Stimulated activated memory B cell treated with anti-CD40 and anti-IgM and Interleukin-4, amounts not matched to agents 10 μg/mL and 1 μg/mL and 100 μg/mL, for 72 hours (primary cell): ENCODE results near the gene SIMC1.

Source experiments
- ATAC-seq: fragments of 150-1000 bp; cut with Tn5 transposase; 2 replicates; pipeline ENCODE4 v1.10.0; 2021
- H3K27ac Mint-ChIP-seq: one replicate; pipeline ENCODE4 v1.8.0; 2022; ENCODE audit warnings: mild to moderate bottlenecking, mixed read lengths
- H3K27me3 Mint-ChIP-seq: one replicate; pipeline ENCODE4 v1.8.0; 2022; ENCODE audit warnings: mixed read lengths
- H3K36me3 Mint-ChIP-seq: one replicate; pipeline ENCODE4 v1.8.0; 2022; ENCODE audit warnings: mixed read lengths
- H3K4me1 Mint-ChIP-seq: one replicate; pipeline ENCODE4 v1.8.0; 2022; ENCODE audit warnings: mixed read lengths
- H3K4me3 Mint-ChIP-seq: one replicate; pipeline ENCODE4 v1.8.0; 2022; ENCODE audit warnings: mild to moderate bottlenecking, moderate library complexity, mixed read lengths
- H3K9me3 Mint-ChIP-seq: one replicate; pipeline ENCODE4 v1.8.0; 2022; ENCODE audit warnings: mixed read lengths

SIMC1 gene

GRCh38 chr5:176361437-176362232 is 123.4 kb downstream of the SIMC1 start, which contains the start of gene KIAA1191:
Gene KIAA1191 (minus strand): TSS chr5:176361764. CDS start chr5:176359508, 2,256 bp downstream.
- Mint-ChIP-seq H3K36me3 (peaks cover 14% of the 10 kb centered on the region), H3K27ac (peak within 1 kb of the TSS; percentile 98), H3K27me3 (no peaks in the 10 kb centered on the region), H3K4me1 (peaks cover 44% of the 10 kb centered on the region), H3K4me3 (peak within 1 kb of the TSS; percentile 99), H3K9me3 (no peaks in the 10 kb centered on the region)
- ATAC-seq, result peak; percentile 95

GRCh38 chr5:176362233-176362490 is 123.9 kb downstream of the SIMC1 start:
- Mint-ChIP-seq H3K4me3 (peak overlapping the region; percentile 99), H3K4me1 (peaks cover 45% of the 10 kb centered on the region), H3K9me3 (no peaks in the 10 kb centered on the region), H3K27me3 (no peaks in the 10 kb centered on the region), H3K27ac (peak overlapping the region; percentile 98), H3K36me3 (peaks cover 15% of the 10 kb centered on the region)
- ATAC-seq, result peak; percentile 68

- Mint-ChIP-seq H3K4me1 (peaks cover 35% of the 10 kb centered on the region), H3K27ac (peak overlapping the region; percentile 79), H3K36me3 (peaks cover 14% of the 10 kb centered on the region), H3K4me3 (peak overlapping the region; percentile 83), H3K9me3 (no peaks in the 10 kb centered on the region), H3K27me3 (no peaks in the 10 kb centered on the region)
- ATAC-seq, result no peak
Observed at GRCh38 chr5:176364765-176365350, 126.6 kb downstream of the SIMC1 start.

GRCh38 chr5:176365351-176366231 is 127.4 kb downstream of the SIMC1 start, which contains the start of gene ARL10:
Gene ARL10 (plus strand): TSS chr5:176365487. CDS start chr5:176365564, 77 bp downstream.
- H3K27me3 Mint-ChIP-seq, result no peaks in the 10 kb centered on the region
- H3K4me1 Mint-ChIP-seq, result peaks cover 31% of the 10 kb centered on the region
- peak within 1 kb of the TSS; percentile 83 for H3K4me3 Mint-ChIP-seq
- H3K9me3 Mint-ChIP-seq, result no peaks in the 10 kb centered on the region
- H3K27ac Mint-ChIP-seq, result peak within 1 kb of the TSS; percentile 79
- peak; percentile 70 for ATAC-seq
- peaks cover 19% of the 10 kb centered on the region for H3K36me3 Mint-ChIP-seq

- no peak for ATAC-seq
- H3K27ac Mint-ChIP-seq, result no peak overlapping the region
- H3K36me3 Mint-ChIP-seq, result peaks cover 26% of the 10 kb centered on the region
Observed at GRCh38 chr5:176366232-176366894, 128.1 kb downstream of the SIMC1 start.

GRCh38 chr5:176368726-176369125 is 130.5 kb downstream of the SIMC1 start:
- H3K9me3 Mint-ChIP-seq, result no peaks in the 10 kb centered on the region
- H3K4me1 Mint-ChIP-seq, result peaks cover 11% of the 10 kb centered on the region
- H3K36me3 Mint-ChIP-seq, result peaks cover 27% of the 10 kb centered on the region
- no peak overlapping the region for H3K4me3 Mint-ChIP-seq
- no peaks in the 10 kb centered on the region for H3K27me3 Mint-ChIP-seq
- no peak overlapping the region for H3K27ac Mint-ChIP-seq
- ATAC-seq, result no peak

More at GRCh38 chr5:176366232-176366894, 128.1 kb downstream of the SIMC1 start:
- Mint-ChIP-seq H3K27me3 (no peaks in the 10 kb centered on the region), H3K9me3 (no peaks in the 10 kb centered on the region), H3K4me1 (peaks cover 23% of the 10 kb centered on the region), H3K4me3 (peak overlapping the region; percentile 63)

- no peaks in the 10 kb centered on the region for H3K27me3 Mint-ChIP-seq
- H3K36me3 Mint-ChIP-seq, result peaks cover 30% of the 10 kb centered on the region
- ATAC-seq, result no peak
- H3K4me1 Mint-ChIP-seq, result peaks cover 11% of the 10 kb centered on the region
- H3K27ac Mint-ChIP-seq, result no peak overlapping the region
- H3K9me3 Mint-ChIP-seq, result no peaks in the 10 kb centered on the region
- H3K4me3 Mint-ChIP-seq, result no peak overlapping the region
Observed at GRCh38 chr5:176369934-176370711, 131.9 kb downstream of the SIMC1 start.

- Mint-ChIP-seq H3K27me3 (no peaks in the 10 kb centered on the region), H3K27ac (no peak overlapping the region), H3K4me1 (peaks cover 11% of the 10 kb centered on the region), H3K9me3 (no peaks in the 10 kb centered on the region), H3K4me3 (no peak overlapping the region), H3K36me3 (peaks cover 48% of the 10 kb centered on the region)
- no peak for ATAC-seq
Observed at GRCh38 chr5:176371621-176372539, 133.7 kb downstream of the SIMC1 start.

- no peaks in the 10 kb centered on the region for H3K27me3 Mint-ChIP-seq
- H3K4me1 Mint-ChIP-seq, result no peaks in the 10 kb centered on the region
- peaks cover 34% of the 10 kb centered on the region for H3K36me3 Mint-ChIP-seq
- no peak overlapping the region for H3K4me3 Mint-ChIP-seq
- ATAC-seq, result peak; percentile 80
- no peaks in the 10 kb centered on the region for H3K9me3 Mint-ChIP-seq
- H3K27ac Mint-ChIP-seq, result no peak overlapping the region
Observed at GRCh38 chr5:176373100-176373818, 135.0 kb downstream of the SIMC1 start.

- Mint-ChIP-seq H3K27me3 (no peaks in the 10 kb centered on the region), H3K36me3 (peaks cover 47% of the 10 kb centered on the region), H3K4me1 (peaks cover 15% of the 10 kb centered on the region), H3K9me3 (no peaks in the 10 kb centered on the region), H3K4me3 (no peak overlapping the region), H3K27ac (peak overlapping the region; percentile 22)
- peak; percentile 78 for ATAC-seq
Observed at GRCh38 chr5:176379881-176380280, 141.7 kb downstream of the SIMC1 start.

- no peak for ATAC-seq
- Mint-ChIP-seq H3K27me3 (no peaks in the 10 kb centered on the region), H3K27ac (no peak overlapping the region)
Observed at GRCh38 chr5:176381423-176381822, 143.2 kb downstream of the SIMC1 start.

GRCh38 chr5:176381979-176382378 is 143.8 kb downstream of the SIMC1 start:
- Mint-ChIP-seq H3K4me1 (peaks cover 36% of the 10 kb centered on the region), H3K27me3 (no peaks in the 10 kb centered on the region), H3K9me3 (no peaks in the 10 kb centered on the region), H3K4me3 (no peak overlapping the region), H3K36me3 (peaks cover 48% of the 10 kb centered on the region), H3K27ac (no peak overlapping the region)
- ATAC-seq, result no peak

More at GRCh38 chr5:176381423-176381822, 143.2 kb downstream of the SIMC1 start:
- no peak overlapping the region for H3K4me3 Mint-ChIP-seq
- H3K4me1 Mint-ChIP-seq, result peaks cover 30% of the 10 kb centered on the region
- H3K9me3 Mint-ChIP-seq, result no peaks in the 10 kb centered on the region
- peaks cover 46% of the 10 kb centered on the region for H3K36me3 Mint-ChIP-seq

- no peak for ATAC-seq
- H3K27ac Mint-ChIP-seq, result no peak overlapping the region
- peaks cover 48% of the 10 kb centered on the region for H3K36me3 Mint-ChIP-seq
- peaks cover 43% of the 10 kb centered on the region for H3K4me1 Mint-ChIP-seq
- H3K9me3 Mint-ChIP-seq, result no peaks in the 10 kb centered on the region
- H3K4me3 Mint-ChIP-seq, result no peak overlapping the region
- H3K27me3 Mint-ChIP-seq, result no peaks in the 10 kb centered on the region
Observed at GRCh38 chr5:176382721-176383120, 144.5 kb downstream of the SIMC1 start.
